IPS DF 4.7 (cell line): ENCODE data around the gene AGAP1.

Source experiments
- DNase-seq: peaks from one replicate; pipeline ENCODE4 v3.0.0-alpha.2; 2013; ENCODE audit warnings: low spot score; ENCODE audit errors: extremely low read depth

AGAP1 gene

DNA sequence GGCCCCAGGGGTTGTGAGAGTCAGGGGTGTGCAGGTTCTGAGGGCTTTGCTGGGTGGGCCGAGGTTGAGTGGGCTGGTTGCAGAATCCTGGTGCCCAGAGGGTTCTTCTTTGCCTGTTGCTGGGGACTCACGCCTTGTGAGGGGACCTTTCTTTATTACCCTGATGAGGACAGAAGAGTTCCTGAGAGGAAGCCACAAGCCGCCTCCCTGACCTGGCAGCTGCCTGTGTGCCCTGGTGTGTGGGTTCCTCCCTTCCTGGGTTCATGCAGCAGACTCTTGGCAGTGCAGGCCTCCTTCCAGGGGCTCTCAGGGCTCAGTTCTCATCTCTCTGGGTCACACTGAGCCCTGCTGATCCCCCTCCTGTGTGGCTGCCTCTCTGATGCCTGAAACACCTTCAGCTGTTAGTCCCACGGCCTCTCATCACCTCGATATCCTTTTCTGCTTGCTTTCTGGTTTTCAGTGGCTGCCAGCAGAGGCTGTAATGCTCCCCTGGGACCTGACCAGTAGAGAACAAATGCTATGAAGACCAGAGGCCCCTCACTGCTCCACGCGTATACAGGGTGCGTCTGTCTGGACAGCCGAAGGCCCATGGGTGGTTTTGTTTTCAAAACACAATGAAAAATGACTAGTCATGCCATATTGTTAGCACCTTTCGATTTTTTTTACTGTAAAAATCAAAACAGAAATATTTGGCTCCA is 191.3 kb downstream of the AGAP1 start:
- DNase-seq: no peak

GRCh38 chr2:235688511-235689426 is 194.9 kb downstream of the AGAP1 start:
- DNase-seq: no peak

DNA sequence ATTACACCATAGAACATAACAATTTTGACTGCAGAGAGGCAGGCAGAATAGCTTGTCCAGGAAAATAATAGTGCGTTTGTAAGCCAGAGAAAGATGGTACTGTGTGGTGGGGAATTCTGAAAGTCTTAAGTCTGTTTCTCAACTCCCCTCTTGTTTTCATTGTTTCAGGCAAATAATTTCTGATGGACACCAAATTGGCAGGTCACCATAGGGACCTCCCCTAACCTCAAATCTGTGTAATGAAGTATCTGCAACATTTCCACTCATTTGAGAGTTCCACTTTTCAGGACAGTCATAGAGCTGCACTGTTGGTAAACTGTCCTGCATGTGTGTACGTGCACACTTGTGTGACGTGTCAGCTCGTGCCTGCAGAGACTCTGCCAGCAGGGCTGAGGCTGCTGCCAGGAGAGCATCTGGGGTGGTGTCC is 195.6 kb downstream of the AGAP1 start:
- no peak for DNase-seq

DNA sequence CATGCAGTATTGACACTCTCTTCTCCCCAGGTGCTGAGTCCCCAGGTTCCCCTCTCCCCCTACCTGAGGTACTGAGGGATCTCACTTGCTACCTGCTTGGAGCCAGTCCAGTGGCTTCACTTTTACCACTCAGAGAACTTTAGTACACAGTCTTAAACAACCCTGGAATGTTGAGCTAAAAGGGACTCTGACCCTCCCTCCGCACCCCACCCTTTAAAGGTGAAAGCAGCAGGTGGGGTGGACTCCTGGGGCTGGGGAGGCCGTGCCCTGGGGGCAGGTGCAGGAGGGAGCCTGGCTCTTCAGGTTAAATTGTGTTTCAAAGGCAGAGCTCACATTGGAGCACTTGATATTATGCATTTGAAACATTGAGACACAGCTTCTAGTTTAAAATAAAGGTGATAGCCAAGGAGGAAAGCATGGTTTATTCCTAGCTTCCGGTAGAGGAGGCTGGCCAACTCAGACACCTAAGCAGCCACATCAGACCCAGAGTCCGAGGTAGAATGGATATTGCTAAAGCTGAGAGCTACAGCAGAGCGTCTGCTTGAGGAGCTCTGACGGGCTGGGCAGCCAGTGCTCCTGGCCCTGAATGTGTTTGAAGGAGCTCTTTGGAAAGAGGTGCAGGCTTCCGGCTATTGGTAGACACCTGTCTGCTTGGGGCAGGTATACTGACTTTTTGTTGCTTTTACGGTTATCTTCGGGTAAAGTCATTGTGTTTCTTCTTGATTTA is 196.4 kb downstream of the AGAP1 start:
- DNase-seq: no peak

- no peak for DNase-seq
Observed at GRCh38 chr2:235690809-235691450, 197.1 kb downstream of the AGAP1 start.

DNA sequence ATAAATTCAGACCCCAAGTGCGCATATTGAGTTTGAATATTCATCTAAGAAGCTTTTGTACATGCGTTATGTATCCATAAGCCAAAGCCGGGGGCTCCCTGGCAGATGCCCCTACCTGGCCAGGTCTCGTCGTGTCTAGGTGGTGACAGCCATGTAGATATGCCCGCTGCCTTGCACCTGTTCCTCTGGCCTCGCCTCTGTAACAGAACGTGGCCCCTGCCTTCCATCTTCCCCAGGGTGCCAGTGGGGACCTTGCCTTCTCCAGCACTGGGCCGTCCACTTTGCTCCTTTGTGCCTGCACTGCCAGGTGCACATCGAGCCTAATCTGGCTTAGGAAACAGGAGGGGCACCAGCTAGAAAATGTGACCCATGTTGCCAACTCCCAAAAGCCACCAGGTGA is 198.2 kb downstream of the AGAP1 start:
- no peak for DNase-seq

GRCh38 chr2:235692671-235693171 is 198.9 kb downstream of the AGAP1 start:
- DNase-seq: no peak

DNA sequence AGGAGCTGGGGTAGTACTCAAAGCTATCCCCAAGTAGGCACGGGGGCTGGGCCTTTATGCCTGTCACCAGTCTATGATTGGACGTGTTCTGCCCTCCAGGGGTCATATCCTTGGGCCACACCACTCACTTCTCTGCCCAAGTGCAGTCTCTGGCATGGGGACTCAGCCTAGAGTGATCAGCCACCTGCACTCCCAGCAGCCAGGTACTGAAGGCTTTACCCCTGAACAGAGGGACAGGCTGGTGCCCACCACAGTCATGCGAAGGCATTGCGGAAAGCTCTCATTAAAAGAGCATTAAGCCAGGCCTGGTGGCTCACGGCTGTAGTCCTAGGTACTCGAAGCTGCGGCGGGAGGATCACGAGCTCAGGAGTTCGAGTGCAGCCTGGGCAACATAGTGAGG is 199.4 kb downstream of the AGAP1 start:
- no peak for DNase-seq

DNA sequence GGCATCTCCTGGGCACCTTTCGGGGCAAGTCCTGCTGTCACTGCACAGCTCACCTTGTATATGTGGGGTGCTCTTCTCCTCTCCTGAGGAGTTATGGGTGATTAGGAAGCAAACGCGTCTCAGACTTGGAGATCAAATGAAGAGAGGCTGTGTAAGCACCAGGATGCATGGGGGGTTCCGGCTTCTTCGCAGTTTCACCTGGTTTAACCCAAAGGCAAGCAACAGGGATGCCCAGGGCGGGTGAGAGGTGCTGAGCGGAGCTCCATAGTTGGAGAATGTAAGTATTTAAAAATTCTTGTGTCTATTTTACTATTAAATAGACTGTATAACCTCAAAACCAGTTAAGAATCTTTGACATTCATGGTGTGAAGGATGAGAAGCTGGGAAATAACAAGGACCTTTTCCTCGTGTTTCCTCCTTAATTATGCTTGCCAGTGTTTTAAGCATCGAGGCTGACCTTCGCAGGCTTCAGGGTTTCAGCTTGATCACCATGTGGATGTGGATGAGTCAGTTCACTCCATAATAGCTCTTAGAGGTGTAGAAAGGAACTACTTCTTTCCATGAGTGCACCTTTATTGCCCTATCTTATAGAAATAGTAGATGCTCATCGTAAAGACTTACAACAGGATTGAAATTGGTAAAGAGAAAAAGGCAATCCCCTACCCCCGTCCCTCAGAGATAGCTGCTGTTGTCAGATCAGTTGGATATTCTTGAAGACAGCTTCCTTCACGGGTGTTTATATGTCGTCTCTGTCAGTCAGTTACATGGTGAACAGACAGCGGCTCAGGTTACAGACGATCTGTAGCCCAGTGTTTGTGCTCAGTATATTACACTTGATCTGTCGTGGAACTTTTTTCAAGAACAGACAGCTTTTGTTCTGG is 201.1 kb downstream of the AGAP1 start:
- no peak for DNase-seq

GRCh38 chr2:235695602-235695895 is 201.7 kb downstream of the AGAP1 start:
- DNase-seq: no peak

- DNase-seq: no peak
Observed at GRCh38 chr2:235697041-235697440, 203.2 kb downstream of the AGAP1 start.

GRCh38 chr2:235698028-235698427 is 204.2 kb downstream of the AGAP1 start:
- DNase-seq: no peak

DNA sequence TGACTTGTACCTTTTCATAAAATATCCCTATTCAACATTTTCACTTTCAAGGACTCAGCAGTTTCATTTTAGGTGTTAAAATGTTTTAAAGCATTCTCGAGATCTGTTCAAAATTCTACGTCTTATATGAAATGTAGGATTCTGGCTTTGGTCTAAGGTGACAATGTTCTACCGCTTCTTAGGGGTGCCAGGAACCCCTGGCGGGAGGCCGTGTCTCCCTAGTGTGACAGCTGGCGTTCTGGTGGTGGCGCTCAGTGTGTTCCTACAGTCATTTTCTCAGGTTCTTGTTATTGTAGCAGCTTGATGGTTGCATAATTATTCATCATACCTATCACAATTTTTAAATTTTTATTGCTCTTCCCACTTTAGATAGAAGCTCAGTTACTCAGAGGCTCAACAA is 204.6 kb downstream of the AGAP1 start:
- no peak for DNase-seq

DNA sequence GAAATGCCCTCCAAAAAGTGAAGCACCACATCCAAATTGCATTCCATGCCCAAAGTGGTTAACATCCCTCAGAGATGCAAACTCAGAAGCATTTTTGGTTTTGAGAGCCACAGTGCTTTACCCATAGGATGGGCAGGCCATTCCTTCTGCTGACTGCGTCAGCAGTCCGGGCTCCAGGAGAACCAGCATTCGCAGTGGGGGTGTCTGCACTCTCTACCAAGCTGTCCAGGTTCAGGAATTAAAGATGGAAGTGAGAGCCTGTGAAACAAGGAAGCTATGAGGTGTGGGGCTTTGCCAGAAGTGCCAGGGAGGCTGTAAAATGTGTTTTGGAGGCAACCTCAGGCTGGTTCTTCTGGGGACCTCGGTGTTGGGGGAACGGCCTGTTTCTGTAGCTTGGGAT is 205.7 kb downstream of the AGAP1 start:
- no peak for DNase-seq

GRCh38 chr2:235701206-235701981 is 207.6 kb downstream of the AGAP1 start:
- DNase-seq: no peak

GRCh38 chr2:235702186-235702585 is 208.3 kb downstream of the AGAP1 start:
- no peak for DNase-seq

GRCh38 chr2:235703711-235704295 is 210.0 kb downstream of the AGAP1 start:
- no peak for DNase-seq

- DNase-seq: no peak
Observed at GRCh38 chr2:235705296-235705695, 211.5 kb downstream of the AGAP1 start.

DNA sequence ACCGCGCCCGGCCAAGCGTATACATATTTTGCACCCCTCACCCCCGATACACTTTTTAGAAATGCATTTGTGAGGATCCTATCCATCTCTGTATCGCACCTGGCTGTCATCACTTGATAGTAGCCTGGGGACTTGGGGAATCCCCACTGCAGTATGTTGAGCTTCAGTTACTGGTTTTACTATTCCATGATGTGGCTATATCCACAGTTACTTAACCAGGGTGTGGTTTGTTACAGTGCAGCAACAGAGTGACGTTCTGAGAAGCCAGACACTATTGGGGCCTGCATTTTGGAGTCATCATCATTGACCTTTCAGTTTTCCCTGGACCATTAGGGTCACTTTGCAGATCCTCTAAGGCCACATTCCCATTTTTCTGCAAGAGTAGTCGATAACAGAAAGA is 212.7 kb downstream of the AGAP1 start:
- no peak for DNase-seq
